ENCODE data around the gene BBS9.

BBS9 gene

GRCh38 chr7:33449847-33450246, 320.5 kb downstream of the BBS9 start:
- Histone ChIP-seq H3K36me3 (ENCODE audit: insufficient read depth) (no peaks in the 10 kb centered on the region), H3K4me3 (IDR thresholded peaks at IDR 0.05; ENCODE audit: insufficient read depth, low read depth, low read length) (no peak overlapping the region), H3K9ac (no peak overlapping the region), H3K4me1 (ENCODE audit: low read depth, poor library complexity, severe bottlenecking) (no peaks in the 10 kb centered on the region), H4K20me1 (ENCODE audit: insufficient read depth) (no peaks in the 10 kb centered on the region), H3K27ac (no peak overlapping the region), H3K4me2 (no peak overlapping the region), H2AFZ (ENCODE audit: low read depth) (no peak overlapping the region), H3K79me2 (ENCODE audit: insufficient read depth, low read depth) (no peaks in the 10 kb centered on the region), H3K27me3 (ENCODE audit: insufficient read depth, low read depth) (no peaks in the 10 kb centered on the region)
- no peak for TF ChIP-seq CTCF (conservative IDR thresholded peaks at IDR 0.05; ENCODE audit: low read depth, low read length)

DNA sequence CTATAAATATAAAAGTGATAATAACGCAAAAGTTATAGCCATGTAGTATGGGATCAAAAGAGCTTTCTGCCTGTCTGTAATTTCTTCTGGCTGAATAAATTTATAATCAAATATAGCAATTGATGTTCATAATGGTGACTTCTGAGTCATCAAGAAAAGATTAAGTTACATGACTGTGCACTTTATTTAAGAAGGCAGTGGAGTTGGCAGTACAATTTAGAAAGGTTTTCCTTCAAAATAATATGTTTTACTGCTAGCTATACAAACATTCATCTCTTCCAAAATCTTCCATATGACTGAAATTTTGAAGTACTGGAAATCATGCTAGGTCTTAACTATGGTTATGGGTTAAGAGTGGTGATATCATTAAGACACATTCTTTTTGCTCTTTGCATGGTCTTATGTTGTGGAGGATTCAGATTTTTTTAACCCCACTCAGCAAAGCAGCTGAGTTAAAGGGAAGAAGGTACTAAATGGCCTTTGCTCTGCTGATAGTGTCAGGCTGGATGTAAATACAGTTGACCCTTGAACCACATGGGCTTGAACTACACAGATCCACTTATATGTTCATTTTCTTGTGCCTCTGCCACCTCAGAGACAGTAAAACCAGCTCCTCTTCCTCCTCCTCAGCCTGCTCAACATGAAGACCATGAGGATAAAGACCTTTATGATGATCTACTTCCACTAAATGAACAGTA, 323.6 kb downstream of the BBS9 start:
- Histone ChIP-seq H3K27me3 (ENCODE audit: insufficient read depth, low read depth) (no peaks in the 10 kb centered on the region), H4K20me1 (ENCODE audit: insufficient read depth) (no peaks in the 10 kb centered on the region), H3K79me2 (ENCODE audit: insufficient read depth, low read depth) (no peaks in the 10 kb centered on the region), H3K36me3 (ENCODE audit: insufficient read depth) (no peaks in the 10 kb centered on the region), H3K27ac (no peak overlapping the region), H3K4me2 (no peak overlapping the region), H3K4me1 (ENCODE audit: low read depth, poor library complexity, severe bottlenecking) (no peaks in the 10 kb centered on the region), H2AFZ (ENCODE audit: low read depth) (no peak overlapping the region), H3K9ac (no peak overlapping the region), H3K4me3 (IDR thresholded peaks at IDR 0.05; ENCODE audit: insufficient read depth, low read depth, low read length) (no peak overlapping the region)
- no peak for TF ChIP-seq CTCF (conservative IDR thresholded peaks at IDR 0.05; ENCODE audit: low read depth, low read length)

GRCh38 chr7:33457039-33457438, 327.7 kb downstream of the BBS9 start:
- H3K27me3 ChIP-seq (ENCODE audit: insufficient read depth, low read depth), result no peaks in the 10 kb centered on the region
- H2AFZ ChIP-seq (ENCODE audit: low read depth), result no peak overlapping the region
- no peak overlapping the region for H3K4me3 ChIP-seq (IDR thresholded peaks at IDR 0.05; ENCODE audit: insufficient read depth, low read depth, low read length)
- H3K9ac ChIP-seq, result no peak overlapping the region
- H4K20me1 ChIP-seq (ENCODE audit: insufficient read depth), result no peaks in the 10 kb centered on the region
- no peaks in the 10 kb centered on the region for H3K36me3 ChIP-seq (ENCODE audit: insufficient read depth)
- no peak overlapping the region for H3K4me2 ChIP-seq
- TF ChIP-seq CTCF (conservative IDR thresholded peaks at IDR 0.05; ENCODE audit: low read depth, low read length), result no peak
- H3K4me1 ChIP-seq (ENCODE audit: low read depth, poor library complexity, severe bottlenecking), result no peaks in the 10 kb centered on the region
- no peaks in the 10 kb centered on the region for H3K79me2 ChIP-seq (ENCODE audit: insufficient read depth, low read depth)
- H3K27ac ChIP-seq, result no peak overlapping the region

- Histone ChIP-seq H3K36me3 (ENCODE audit: insufficient read depth) (no peaks in the 10 kb centered on the region), H3K9ac (no peak overlapping the region), H3K79me2 (ENCODE audit: insufficient read depth, low read depth) (no peaks in the 10 kb centered on the region), H3K27me3 (ENCODE audit: insufficient read depth, low read depth) (no peaks in the 10 kb centered on the region), H3K27ac (no peak overlapping the region), H3K4me2 (no peak overlapping the region), H4K20me1 (ENCODE audit: insufficient read depth) (no peaks in the 10 kb centered on the region), H3K4me3 (IDR thresholded peaks at IDR 0.05; ENCODE audit: insufficient read depth, low read depth, low read length) (no peak overlapping the region), H2AFZ (ENCODE audit: low read depth) (no peak overlapping the region), H3K4me1 (ENCODE audit: low read depth, poor library complexity, severe bottlenecking) (no peaks in the 10 kb centered on the region)
- TF ChIP-seq CTCF (conservative IDR thresholded peaks at IDR 0.05; ENCODE audit: low read depth, low read length), result no peak
These were observed 329.2 kb downstream of the BBS9 start for GRCh38 chr7:33458581-33458980.

All from KMS-11 (cell line).